ENCODE measurements around the gene MECR. TPM values are rescaled to one million over a fixed set of nuclear protein-coding genes. Genes with fewer than 3 reads are reported as not detected.

The MECR gene
- total and polyA plus RNA-seq, 2 experiments from 2014 or later = 25.7 to 32.3 TPM

GRCh38 chr1:29218223-29218622, 12.5 kb downstream of the MECR start:
- no peak overlapping the region for H3K4me2 ChIP-seq
- H3K36me3 ChIP-seq (ENCODE audit: insufficient read depth) = peaks cover 22% of the 10 kb centered on the region
- Mint-ChIP-seq H3K4me3 (no peak overlapping the region), H3K27me3 (ENCODE audit: insufficient read depth, low read depth, poor library complexity) (peaks cover 2% of the 10 kb centered on the region), H3K4me1 (peaks cover 14% of the 10 kb centered on the region), H3K36me3 (ENCODE audit: low read depth) (peaks cover 26% of the 10 kb centered on the region), H3K27ac (no peak overlapping the region), H3K9me3 (no peaks in the 10 kb centered on the region)
- H3K27me3 ChIP-seq (ENCODE audit: insufficient read depth) = no peaks in the 10 kb centered on the region
- no peak overlapping the region for H2AFZ ChIP-seq
- no peak overlapping the region for H3K4me3 ChIP-seq
- ATAC-seq (no peak), DNase-seq (ENCODE audit: low spot score) (no peak)
- peaks cover 13% of the 10 kb centered on the region for H3K4me1 ChIP-seq (ENCODE audit: insufficient read depth)
- H3K79me2 ChIP-seq (replicated peaks; ENCODE audit: insufficient read depth) = peaks cover 4% of the 10 kb centered on the region; the same call in 1 of the 2 replicates
- H3K9me2 ChIP-seq (ENCODE audit: insufficient read depth) = no peaks in the 10 kb centered on the region
- no peak overlapping the region for H3K27ac ChIP-seq (ENCODE audit: low read depth)
- H3F3A ChIP-seq (replicated peaks; ENCODE audit: low read depth) = no peaks in the 10 kb centered on the region; the same call in 1 of the 2 replicates
- H4K20me1 ChIP-seq (replicated peaks; ENCODE audit: insufficient read depth) = peaks cover 3% of the 10 kb centered on the region
- TF ChIP-seq EZH2 (IDR thresholded peaks at IDR 0.05; ENCODE audit: low read depth, unreplicated experiment) (no peak), POLR2AphosphoS5 (IDR thresholded peaks at IDR 0.05; ENCODE audit: low read depth) (no peak), CTCF (conservative IDR thresholded peaks at IDR 0.05; ENCODE audit: low read depth in 2 of 2) (no peak), JUNB (IDR thresholded peaks at IDR 0.05; ENCODE audit: unreplicated experiment) (no peak), STAT1 (IDR thresholded peaks at IDR 0.05; ENCODE audit: unreplicated experiment) (no peak), ETS1 (IDR thresholded peaks at IDR 0.05) (no peak), ZNF114 (CRISPR knock-in tag; IDR thresholded peaks at IDR 0.05) (no peak), ZNF462 (CRISPR knock-in tag; IDR thresholded peaks at IDR 0.05) (no peak), NANOG (IDR thresholded peaks at IDR 0.05; ENCODE audit: borderline replicate concordance) (no peak), EZH2phosphoT487 (IDR thresholded peaks at IDR 0.05; ENCODE audit: unreplicated experiment) (no peak), ZNF331 (CRISPR knock-in tag; IDR thresholded peaks at IDR 0.05; ENCODE audit: low read depth) (no peak)
